Activated T-helper 1 cell treated with anti-CD3 and anti-CD28 coated beads, Interleukin-2, amount 50 U/mL, for 16 hours (primary cell): Measurements from ENCODE around the gene EGFR.

Experiments used
- DNase-seq, 2 donors: peaks; one replicate each; pipeline ENCODE4 v3.0.0-alpha.2; 2020; ENCODE audit warnings: low read depth in 1 of 2, low spot score in 1 of 2

Gene EGFR

DNA sequence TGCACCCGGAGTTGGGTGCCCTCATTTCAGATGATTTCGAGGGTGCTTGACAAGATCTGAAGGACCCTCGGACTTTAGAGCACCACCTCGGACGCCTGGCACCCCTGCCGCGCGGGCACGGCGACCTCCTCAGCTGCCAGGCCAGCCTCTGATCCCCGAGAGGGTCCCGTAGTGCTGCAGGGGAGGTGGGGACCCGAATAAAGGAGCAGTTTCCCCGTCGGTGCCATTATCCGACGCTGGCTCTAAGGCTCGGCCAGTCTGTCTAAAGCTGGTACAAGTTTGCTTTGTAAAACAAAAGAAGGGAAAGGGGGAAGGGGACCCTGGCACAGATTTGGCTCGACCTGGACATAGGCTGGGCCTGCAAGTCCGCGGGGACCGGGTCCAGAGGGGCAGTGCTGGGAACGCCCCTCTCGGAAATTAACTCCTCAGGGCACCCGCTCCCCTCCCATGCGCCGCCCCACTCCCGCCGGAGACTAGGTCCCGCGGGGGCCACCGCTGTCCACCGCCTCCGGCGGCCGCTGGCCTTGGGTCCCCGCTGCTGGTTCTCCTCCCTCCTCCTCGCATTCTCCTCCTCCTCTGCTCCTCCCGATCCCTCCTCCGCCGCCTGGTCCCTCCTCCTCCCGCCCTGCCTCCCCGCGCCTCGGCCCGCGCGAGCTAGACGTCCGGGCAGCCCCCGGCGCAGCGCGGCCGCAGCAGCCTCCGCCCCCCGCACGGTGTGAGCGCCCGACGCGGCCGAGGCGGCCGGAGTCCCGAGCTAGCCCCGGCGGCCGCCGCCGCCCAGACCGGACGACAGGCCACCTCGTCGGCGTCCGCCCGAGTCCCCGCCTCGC, at the start of gene EGFR:
Gene EGFR, plus strand, starts transcription at position 657 of the 830 bp plus-strand sequence. CDS start 261 bp downstream, outside the sequence.
- DNase-seq, result no peak

DNA sequence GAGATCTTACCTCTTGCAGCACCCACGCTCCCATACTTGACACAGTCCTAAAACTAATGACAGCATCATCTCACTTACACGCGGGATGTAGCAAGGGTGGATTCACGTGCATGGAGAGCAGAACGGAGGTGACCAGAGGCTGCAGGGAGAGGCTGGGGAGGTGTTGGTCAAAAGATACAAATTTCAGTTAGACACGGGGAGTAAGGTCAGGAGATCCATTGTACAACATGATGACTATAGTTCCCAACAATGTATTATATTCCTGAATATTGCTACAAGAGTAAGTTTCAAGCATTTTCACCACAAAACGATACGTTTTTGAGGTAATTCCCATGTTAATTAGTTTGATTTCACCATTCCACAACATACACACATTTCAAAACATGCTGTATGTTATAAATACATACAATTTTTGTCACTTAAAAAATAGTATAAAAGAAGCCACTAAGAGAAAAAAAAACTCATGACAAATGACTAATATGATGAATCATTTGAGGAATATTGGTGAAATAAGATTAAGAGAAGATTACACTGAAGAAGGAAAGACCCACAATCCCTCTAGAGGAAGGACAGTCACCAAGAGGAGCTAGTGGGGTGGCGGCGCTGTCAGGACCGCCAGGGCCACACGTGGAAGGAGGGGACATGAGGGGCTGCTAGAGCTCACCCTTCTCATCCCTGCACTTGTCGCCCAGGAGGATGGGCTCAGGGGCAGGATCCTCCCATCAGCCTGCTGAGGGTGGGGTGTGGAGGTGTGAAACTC, 49.4 kb upstream of the EGFR start:
- DNase-seq, result no peak

DNA sequence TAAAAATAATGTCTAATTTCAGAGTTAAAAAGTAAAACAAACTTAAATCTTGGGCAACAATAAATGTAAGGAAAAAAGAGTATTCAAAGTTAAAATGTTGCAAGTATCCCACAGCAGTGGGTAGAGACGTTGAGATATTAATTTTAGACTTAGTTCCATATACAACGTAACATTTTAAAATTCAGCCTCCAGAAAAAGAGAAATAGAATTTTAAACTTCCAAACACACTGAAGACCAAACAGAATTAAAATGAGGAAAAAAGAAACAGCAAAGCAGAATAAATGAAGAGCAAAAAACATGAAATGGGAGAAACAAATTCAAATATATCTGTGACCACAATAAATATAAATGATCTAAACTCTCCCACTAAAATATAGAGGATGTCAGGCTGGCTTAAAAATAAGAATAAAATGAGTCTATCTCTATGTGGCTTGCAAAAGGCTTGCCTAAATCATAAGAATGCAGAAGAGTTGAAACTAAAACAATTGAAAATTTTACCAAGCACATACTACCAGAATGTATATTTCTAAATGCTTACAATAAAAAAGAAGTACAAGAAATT, 46.0 kb upstream of the EGFR start:
- no peak for DNase-seq

DNA sequence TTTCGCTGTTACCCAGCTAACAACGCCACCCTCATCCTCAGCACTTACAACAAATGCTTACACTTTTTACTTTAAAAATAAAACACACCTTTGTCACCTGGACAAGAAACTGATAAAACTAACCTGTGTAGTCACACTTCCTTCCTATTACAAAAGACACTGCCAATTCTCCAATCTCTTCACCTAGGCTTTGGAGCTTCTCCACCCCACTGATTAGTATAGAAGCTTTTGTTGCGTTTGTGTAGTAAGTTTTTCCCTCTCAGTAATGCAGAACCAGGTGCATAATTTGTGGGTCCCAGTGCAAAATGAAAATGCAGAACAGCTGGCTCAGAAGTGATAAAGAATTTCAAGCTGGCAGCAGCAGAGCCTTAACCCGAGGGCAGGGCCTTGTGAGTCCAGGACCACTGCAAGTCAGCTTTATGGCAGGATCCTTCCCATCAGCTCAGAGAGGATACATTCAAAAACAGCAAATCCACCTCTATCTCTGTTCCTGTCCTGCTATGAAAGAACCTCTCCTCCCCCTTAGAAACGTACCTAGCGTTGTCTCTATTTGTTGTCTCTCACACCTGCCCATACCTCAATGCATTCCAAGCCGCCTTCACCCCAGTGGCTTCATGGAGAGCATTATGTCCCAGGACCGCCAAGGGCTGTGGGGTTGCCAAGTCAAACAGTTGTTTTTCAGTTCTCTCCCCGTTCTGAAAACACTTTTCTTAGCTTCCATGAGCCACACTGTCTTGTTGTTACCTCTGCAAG, 40.3 kb upstream of the EGFR start:
- no peak for DNase-seq

DNA sequence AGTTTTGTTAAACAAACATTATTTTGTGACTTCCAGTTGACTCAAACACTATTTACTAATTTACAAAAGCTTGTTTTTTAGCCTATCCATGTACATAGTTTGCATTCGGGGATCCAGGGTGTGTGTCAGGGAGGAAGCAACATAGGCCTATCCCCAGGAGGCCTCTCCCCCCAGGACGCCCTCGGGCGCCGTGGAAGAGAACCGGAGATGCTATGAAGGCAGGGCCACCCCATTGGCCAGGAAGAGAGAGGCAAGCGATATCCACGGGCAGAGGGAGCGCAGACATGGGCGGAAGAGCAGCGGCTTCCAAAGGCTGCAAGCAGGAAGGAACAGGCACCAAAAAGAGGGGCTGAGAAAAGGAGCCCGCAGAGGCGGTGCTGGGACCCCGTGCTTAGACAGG, 38.3 kb upstream of the EGFR start:
- DNase-seq, result no peak

DNA sequence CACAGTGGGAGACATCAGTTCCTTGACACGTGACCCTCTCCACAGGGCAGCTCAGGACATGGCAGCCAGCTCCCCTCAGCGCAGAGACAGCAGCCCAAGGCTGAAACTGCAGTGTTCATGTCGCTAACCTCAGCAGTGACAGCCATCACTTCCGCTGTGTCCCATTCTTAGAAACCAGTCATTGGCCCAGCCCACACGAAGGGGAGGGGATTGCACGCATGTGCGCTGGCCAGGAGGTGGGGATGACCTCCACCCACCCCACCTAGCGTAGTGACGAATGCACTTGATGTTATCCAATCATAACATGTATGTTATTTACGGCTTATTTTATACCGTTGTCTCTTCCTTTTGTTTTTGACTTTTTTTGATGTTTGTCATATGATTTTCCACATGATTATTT, 36.9 kb upstream of the EGFR start:
- DNase-seq, result no peak

DNA sequence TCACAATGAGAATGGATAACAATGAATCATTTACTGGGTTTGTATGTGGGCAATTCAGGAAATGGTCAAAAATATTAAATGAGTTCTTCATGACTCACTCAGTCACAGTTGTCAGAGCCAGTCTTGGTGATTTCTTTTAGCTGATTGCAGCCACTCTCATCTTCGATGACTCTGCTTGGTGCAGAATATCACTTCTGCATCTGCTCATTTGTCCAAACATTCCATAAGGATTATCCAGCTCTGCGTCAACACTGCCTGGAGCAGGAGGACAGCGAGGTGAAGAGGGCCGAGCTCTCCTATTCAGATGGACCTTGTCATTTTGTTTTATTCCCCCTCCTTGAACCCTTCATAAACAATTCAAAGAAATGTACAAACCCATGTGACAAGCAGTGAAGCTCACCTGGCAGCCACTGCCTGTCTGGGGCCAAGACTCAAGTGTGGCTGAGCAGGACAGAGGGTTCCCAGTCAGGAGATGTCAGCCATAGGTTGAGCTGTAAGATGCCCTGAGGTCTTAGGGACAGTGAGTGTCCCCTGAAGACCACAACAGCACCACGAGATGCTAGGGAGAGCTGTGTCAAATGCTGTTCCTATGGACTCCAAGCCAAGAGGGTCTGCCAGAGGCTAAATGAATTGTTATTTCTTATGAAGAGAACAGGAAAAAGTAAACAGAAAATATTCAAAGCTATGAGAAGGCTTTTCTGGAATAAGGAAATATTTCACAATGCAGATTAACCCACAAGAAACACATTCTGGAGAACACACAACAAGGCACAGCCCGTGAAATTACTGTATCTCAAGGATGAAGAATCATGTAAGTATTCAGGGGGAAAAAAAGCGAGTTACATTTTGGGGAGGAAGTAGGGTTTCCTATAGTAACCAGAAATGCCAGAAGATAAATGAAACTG, 33.1 kb upstream of the EGFR start:
- no peak for DNase-seq

DNA sequence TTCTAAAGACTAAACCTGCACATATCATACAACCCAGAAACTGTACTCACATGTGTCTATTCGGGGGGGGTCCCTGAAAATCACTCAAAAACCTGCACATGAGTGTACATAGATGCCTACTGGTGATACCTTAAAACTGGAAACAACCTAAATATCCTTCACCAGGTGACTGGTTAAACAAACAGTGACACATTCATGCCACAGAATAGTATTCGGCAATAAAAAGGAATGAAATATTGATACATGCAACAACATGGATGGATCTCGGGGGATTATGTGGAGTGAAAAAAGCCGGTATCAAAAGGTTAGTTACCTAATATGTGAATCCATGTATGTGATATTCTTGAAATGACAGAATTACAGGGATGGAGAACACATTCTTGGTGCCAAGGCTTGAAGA, 32.1 kb upstream of the EGFR start:
- DNase-seq, result no peak

DNA sequence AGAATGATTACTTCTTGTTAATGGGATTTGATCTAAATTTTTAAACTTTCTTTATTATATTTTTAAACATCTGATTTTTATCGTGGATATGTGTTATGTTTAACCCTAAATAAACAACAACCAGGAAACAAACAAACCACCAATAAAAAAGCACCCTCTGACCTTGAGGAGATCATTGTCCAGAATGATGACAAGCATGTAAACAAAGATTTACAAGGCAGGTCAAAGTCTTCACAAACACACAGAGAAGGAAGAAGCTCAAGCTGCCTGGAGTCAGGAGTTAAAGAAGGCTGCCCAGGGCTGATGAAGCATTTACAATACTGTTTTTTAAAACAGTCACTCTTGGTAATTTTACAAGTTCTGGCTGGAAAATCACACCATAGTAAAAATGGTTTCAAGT, 31.0 kb upstream of the EGFR start:
- DNase-seq, result no peak

DNA sequence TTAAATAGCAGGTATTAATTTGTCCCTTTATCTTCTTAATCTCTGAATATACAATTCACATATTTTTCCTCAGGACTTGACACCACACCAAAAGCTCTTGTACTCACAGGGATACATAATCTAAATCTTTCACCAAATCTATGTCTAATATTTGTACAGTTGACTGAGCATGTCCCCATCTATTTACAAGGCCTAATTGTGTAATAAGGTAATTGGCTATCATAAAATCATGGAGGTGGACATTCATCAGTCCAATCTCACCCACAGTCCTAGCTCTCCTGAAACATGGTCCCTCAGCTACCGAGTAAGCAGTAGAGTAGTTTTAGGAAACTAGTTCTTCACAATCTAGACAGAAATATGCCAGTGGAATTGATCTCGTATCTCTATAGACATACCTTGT, 30.3 kb upstream of the EGFR start:
- no peak for DNase-seq

DNA sequence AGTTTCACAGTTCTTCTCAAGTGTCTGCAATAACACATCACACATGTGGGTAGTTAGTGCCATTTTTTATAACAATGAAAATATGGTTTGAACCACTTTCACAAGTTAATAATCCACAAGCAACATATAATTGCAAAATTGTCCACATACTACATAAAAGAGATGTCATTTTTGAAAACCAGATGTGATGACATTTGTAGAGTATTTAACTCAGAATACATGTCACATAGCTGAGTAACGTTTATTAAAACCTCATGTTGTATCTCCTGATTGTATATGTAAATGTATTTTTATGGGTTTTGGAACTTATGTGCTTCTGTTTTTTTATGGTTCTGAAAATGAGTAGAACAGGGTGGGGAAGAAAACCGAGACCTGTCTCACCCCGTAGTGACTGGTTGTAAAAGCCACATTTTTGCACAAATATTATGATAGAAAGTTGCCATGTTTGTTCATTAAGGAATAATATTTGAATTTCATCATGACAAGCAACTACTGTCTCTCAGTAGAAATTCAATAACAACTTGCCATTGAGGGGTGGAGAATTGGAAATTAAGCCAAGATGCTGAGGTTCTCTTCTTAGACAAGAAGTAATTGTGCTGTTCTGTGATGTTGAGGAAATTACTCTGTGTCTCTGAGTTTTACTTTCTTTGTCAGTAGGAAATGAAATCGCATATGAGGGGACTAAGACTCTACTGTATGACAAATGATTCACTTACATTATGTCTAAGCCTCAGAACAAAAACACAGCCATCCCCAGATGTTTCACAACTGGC, 29.2 kb upstream of the EGFR start:
- no peak for DNase-seq

DNA sequence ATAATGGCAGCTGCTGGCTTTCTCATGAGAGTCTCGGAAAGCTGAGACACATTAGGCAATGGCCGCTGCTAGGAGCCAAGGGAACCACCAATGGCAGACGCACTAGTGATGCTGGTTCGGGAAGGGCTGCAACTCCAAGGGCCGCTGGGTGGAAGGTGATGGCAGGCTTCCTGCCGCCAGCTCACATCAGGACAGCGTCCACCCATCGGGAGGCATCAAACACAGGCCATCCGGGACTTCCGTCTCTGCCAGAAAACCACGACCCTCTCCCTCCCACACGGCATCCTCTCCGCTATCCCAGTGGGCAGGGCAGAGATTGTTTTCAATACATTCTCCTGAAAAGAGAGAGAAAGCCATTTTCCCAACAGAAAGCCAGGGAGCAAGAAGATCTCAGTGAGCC, 27.5 kb upstream of the EGFR start:
- DNase-seq, result no peak

DNA sequence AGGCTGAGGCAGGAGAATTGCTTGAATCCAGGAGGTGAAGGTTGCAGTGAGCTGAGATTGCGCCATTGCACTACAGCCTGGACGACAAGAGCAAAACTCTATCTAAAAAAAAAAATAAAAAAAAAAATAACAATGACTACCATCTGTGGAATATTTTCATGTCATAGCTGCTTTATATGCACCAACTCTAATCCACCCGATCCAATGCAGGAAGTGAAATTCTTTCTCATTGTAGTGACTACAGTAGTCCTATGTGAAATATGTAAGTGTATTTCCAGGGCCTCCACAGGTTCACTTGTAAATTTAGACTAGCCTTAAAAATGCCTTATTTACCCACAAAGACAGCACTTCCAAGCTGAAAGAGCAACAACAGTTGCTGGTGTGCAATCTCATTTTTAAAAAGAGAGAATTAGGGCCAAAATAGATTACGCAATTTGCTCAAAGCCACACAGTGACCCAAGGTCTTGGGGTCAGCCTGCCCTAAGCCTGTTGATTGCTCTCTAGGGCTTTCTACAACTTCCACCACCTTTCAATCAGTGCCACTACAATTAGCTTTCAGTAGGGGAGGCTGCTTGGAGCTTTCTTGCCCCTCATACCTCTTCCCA, 25.8 kb upstream of the EGFR start:
- no peak for DNase-seq

DNA sequence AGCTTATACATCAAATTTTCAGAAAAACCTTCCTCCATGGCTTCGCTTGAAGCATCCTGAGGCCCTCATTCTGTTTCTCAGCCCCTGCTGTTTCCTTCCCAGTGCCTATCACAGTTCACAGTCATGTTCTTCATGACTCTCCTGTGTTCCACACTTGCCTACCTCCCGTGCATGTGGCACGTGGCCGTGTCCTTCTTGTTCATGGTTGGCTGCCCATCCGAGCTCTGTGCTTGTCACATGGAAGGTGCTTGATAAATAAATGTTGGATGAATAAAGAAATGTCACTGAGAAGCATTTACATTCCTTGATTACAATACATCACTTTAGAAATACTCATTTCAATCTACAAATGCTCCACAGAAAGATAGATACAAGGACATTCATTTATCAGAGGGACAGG, 23.7 kb upstream of the EGFR start:
- no peak for DNase-seq

DNA sequence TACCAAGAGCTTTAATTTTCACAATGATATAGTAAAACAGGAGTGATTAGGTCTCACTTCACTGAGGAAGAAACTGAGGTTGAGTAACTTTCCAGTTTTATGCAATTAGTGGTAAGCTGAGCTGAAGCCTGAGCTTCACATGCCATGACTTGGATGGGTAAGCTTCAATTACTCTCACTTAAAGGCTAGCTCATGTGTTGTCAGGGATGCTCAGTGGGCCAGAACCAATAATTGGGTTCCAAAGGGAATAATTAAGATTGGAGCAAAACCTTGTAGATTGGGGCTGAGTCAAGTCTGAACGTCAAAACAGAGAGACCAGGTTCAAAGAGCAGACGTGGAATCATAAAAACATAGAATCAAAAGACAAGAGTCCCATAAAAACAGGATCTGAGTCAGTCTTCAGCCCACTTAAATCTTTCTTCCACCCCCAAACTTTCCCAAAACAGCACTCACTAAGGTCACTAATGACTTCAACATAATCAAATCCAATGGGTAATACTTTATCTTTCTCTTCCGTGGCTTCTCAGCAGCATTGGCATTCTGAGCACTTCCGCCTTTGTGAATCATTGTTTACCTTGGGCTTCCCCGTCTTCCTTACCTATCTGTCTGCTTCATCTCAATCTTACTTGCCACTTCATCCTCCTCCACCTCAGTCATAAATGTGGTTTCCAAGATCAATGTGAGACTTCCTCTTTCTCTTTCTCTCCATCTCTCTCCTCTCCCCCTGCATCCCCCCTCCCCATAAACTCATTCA, 23.0 kb upstream of the EGFR start:
- no peak for DNase-seq

DNA sequence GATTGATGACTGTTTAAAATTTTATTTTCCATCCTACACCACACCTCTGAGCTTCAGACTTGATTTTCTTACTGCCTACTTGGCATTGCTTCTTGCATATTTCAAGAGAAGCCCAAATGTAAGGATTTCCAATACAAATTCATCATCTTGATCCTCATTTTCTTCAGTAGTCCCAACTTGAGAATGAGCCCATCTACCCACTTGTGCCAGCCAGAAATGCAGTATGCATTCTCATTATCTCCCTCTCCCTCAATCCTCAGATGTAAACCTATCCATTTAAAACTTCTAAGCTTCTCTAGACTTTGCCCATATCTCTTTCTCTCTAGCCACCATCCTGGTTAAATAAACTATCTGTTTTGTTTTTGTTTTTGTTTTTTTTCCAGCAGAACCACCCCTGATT, 22.4 kb upstream of the EGFR start:
- DNase-seq, result no peak

DNA sequence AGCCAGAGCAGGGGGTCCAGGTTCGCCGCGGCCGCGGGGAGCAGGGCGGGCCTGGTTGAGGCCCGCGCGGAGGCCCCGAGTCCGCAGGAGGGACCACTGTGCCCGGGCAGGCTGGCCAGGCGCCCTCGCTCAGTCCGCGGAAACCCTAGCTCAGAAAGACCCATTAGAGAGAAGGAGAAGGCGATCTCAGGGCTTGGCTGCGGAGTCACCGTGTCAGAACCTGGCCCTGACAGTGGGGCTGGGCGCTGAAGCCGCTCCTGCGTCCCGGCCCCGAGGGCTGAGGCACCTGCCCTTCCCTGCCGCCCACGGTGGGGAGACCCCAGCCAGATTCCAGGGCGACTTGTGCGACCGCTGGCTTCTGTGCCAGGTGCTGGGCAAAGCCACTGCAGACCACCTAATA, 14.2 kb upstream of the EGFR start:
- DNase-seq, result no peak

DNA sequence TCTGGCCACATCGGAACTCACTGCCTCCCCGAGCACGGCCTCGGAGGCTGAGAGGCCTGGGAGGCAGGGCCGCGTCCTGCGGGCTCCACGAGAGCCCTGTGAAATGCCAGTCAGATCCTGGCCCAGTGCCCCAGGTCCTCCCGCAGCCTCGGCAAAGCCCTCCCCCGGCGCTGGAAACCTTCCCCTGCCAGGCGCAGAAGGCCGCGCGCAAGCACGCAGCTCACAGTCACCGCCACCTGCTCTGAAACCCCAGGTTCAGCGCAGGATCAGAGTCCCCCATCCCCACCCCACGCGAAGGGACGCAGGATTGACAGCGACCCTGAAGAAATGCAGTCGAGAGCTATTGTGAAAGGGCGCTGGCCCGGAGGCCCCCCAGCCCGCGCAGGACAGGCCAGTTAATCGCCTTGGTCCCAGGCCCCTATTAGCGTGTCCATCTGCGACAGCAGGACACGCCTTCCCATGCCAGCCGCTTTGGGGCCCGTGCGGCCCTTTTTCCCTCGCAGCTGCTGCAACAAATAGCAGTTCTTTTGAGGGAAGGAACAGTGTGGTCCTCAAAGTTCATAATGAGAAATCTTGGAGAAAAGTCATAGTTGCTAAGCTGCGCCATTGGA, 13.5 kb upstream of the EGFR start:
- DNase-seq, result no peak
